ENCODE results near the gene XKR7.

- TF ChIP-seq, protein P1, sequence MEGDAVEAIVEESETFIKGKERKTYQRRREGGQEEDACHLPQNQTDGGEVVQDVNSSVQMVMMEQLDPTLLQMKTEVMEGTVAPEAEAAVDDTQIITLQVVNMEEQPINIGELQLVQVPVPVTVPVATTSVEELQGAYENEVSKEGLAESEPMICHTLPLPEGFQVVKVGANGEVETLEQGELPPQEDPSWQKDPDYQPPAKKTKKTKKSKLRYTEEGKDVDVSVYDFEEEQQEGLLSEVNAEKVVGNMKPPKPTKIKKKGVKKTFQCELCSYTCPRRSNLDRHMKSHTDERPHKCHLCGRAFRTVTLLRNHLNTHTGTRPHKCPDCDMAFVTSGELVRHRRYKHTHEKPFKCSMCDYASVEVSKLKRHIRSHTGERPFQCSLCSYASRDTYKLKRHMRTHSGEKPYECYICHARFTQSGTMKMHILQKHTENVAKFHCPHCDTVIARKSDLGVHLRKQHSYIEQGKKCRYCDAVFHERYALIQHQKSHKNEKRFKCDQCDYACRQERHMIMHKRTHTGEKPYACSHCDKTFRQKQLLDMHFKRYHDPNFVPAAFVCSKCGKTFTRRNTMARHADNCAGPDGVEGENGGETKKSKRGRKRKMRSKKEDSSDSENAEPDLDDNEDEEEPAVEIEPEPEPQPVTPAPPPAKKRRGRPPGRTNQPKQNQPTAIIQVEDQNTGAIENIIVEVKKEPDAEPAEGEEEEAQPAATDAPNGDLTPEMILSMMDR (IDR thresholded peaks at IDR 0.05): no peak
- TF ChIP-seq POLR2A (IDR thresholded peaks at IDR 0.05; ENCODE audit: low read depth): no peak
Observed at GRCh38 chr20:31948008-31948407, 19.9 kb upstream of the XKR7 start.

Data from esophagus muscularis mucosa (tissue), 3 donors.